ENCODE measurements around the gene ZBTB7A.

DNA sequence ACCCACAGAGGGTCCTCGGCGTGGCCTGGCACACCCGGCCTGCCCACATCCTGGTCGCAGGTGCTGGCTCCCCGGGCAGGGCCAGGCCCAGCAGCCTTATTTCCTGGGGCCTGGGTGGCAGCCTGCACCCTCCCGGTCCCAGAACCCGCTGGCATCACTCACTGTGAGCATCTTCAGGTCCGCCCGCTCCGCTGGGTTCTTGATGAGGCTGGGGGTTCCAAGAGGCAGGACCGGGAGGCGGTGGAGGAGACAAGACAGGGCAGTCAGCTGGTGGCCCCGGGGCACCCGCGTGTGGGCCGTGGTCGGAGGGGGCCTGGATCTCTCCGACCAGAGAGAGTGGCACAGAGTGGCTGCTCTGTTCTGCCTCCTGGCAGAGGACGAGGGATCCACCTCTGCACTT, 27.6 kb upstream of the ZBTB7A start:
- TF ChIP-seq, protein P1, sequence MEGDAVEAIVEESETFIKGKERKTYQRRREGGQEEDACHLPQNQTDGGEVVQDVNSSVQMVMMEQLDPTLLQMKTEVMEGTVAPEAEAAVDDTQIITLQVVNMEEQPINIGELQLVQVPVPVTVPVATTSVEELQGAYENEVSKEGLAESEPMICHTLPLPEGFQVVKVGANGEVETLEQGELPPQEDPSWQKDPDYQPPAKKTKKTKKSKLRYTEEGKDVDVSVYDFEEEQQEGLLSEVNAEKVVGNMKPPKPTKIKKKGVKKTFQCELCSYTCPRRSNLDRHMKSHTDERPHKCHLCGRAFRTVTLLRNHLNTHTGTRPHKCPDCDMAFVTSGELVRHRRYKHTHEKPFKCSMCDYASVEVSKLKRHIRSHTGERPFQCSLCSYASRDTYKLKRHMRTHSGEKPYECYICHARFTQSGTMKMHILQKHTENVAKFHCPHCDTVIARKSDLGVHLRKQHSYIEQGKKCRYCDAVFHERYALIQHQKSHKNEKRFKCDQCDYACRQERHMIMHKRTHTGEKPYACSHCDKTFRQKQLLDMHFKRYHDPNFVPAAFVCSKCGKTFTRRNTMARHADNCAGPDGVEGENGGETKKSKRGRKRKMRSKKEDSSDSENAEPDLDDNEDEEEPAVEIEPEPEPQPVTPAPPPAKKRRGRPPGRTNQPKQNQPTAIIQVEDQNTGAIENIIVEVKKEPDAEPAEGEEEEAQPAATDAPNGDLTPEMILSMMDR (IDR thresholded peaks at IDR 0.05) = no peak
- no peak for TF ChIP-seq POLR2A (IDR thresholded peaks at IDR 0.05)
